Measurements from ENCODE around the gene CNTNAP5. TPM values are rescaled to one million over a fixed set of nuclear protein-coding genes. Genes with fewer than 3 reads are reported as not detected.

Gene CNTNAP5
- total and polyA plus RNA-seq, 2 donors from 2014 or later = 0.50 TPM; not detected in 1

DNA sequence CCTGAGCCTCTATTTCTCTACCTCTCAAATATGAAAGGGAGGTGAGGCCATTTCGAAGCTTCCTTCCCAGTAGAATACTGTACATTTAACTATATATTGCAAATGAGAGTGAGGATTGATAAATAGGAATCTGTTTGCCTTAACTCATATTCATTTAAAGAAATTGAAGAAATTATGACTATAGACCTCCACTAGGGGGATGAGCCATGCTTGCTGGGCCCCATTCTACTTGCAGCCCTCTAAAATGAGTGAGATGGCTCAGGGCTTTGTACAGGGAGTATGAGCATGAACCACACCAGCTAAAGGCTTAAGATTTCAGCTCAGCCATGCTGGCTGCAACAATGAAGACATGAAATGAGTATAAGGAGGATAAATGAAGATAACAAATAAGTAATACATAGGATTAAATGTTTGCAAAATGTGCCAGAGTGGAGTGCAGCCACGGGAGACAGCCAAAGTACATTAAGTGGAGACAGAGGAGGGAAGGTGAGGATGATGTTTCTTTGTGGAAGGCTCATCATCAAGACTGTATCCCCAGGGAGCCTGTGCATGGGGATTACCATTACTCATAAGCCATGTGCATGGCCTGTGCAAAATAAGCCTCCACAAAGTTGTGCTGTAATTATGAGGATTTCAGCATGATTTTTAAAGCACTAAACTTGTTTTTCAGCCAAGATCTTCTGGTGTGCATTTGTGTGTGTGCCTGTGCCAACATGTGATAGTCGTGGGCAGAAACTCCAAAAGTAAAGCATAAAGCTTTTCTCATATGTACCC lies 300.8 kb downstream of the CNTNAP5 start:
- Histone ChIP-seq H3K9ac (ENCODE audit: low read length in 3 of 3) (no peak overlapping the region), H3K27ac (ENCODE audit: low read depth in 2 of 2, low read length in 2 of 2) (no peak overlapping the region), H3K9me3 (ENCODE audit: control insufficient read depth in 2 of 3, insufficient read depth in 1 of 3, low read length in 3 of 3) (no peaks in the 10 kb centered on the region), H3K4me1 (ENCODE audit: control insufficient read depth in 2 of 3, insufficient read depth in 2 of 3, low read depth in 1 of 3, low read length in 3 of 3) (no peaks in the 10 kb centered on the region), H3K27me3 (ENCODE audit: control insufficient read depth, insufficient read depth, low read length) (no peaks in the 10 kb centered on the region), H3K4me3 (ENCODE audit: low read length in 3 of 3) (no peak overlapping the region), H3K36me3 (ENCODE audit: control insufficient read depth in 2 of 3, insufficient read depth in 3 of 3, low read length in 3 of 3) (no peaks in the 10 kb centered on the region)
- TF ChIP-seq, protein P1, sequence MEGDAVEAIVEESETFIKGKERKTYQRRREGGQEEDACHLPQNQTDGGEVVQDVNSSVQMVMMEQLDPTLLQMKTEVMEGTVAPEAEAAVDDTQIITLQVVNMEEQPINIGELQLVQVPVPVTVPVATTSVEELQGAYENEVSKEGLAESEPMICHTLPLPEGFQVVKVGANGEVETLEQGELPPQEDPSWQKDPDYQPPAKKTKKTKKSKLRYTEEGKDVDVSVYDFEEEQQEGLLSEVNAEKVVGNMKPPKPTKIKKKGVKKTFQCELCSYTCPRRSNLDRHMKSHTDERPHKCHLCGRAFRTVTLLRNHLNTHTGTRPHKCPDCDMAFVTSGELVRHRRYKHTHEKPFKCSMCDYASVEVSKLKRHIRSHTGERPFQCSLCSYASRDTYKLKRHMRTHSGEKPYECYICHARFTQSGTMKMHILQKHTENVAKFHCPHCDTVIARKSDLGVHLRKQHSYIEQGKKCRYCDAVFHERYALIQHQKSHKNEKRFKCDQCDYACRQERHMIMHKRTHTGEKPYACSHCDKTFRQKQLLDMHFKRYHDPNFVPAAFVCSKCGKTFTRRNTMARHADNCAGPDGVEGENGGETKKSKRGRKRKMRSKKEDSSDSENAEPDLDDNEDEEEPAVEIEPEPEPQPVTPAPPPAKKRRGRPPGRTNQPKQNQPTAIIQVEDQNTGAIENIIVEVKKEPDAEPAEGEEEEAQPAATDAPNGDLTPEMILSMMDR (IDR thresholded peaks at IDR 0.05; ENCODE audit: borderline replicate concordance, extremely low read depth, insufficient read depth) = no peak
- DNase-seq (no peak), FAIRE-seq (no peak)
- intact Hi-C loops (cut with DNase I) = no loop called here

DNA sequence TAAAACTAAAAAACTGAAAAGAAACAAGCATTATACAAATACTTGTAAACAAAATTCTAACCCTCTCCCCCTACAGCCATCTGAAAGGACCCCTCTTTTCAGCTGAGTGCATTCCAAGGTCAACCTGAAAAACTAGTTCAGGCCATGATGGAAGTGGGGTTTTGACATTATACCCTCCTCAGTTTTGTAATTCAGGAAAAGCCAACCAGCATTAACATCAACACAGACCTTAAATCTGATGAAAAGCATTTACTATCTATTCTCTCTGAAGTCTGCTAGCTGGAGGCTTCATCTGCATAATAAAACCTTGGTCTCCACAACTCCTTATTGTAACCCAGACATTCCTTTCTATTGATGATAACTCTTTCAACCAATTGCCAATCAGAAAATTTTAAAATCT lies 302.2 kb downstream of the CNTNAP5 start:
- Histone ChIP-seq H3K9ac (ENCODE audit: low read length in 3 of 3) (no peak overlapping the region), H3K4me3 (ENCODE audit: low read length in 3 of 3) (no peak overlapping the region), H3K36me3 (ENCODE audit: control insufficient read depth in 2 of 3, insufficient read depth in 3 of 3, low read length in 3 of 3) (no peaks in the 10 kb centered on the region), H3K9me3 (ENCODE audit: control insufficient read depth in 2 of 3, insufficient read depth in 1 of 3, low read length in 3 of 3) (no peaks in the 10 kb centered on the region), H3K27ac (ENCODE audit: low read depth in 2 of 2, low read length in 2 of 2) (no peak overlapping the region), H3K4me1 (ENCODE audit: control insufficient read depth in 2 of 3, insufficient read depth in 2 of 3, low read depth in 1 of 3, low read length in 3 of 3) (no peaks in the 10 kb centered on the region), H3K27me3 (ENCODE audit: control insufficient read depth, insufficient read depth, low read length) (no peaks in the 10 kb centered on the region)
- FAIRE-seq (no peak), DNase-seq (no peak)
- intact Hi-C loops (cut with DNase I) = no loop called here
- TF ChIP-seq, protein P1 (IDR thresholded peaks at IDR 0.05; ENCODE audit: borderline replicate concordance, extremely low read depth, insufficient read depth) = no peak

DNA sequence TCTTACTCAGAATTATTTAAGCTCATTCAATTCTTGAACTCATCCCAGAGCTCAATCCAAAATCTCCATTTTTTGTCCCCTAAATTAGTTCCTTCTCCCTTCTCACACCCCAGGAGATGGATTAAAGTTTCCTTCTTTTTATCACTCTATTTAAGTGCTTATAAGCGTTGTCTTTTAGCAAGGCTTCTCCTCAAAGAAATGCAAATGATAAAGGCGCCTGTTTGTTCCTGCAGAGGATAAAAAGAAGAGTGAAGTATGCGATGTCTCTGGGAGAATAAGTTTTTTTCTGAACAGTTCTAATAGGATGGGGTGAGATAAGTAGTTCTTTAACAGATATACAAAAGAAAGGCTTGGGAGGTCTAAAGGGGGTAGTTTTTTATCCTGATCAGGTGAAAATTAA lies 303.3 kb downstream of the CNTNAP5 start:
- intact Hi-C loops (cut with DNase I) = no loop called here
- TF ChIP-seq, protein P1 (IDR thresholded peaks at IDR 0.05; ENCODE audit: borderline replicate concordance, extremely low read depth, insufficient read depth) = no peak

More for the DNA sequence above, 303.3 kb downstream of the CNTNAP5 start:
- H3K4me3 ChIP-seq (ENCODE audit: low read length in 3 of 3) = no peak overlapping the region
- FAIRE-seq (no peak), DNase-seq (no peak)
- no peak overlapping the region for H3K9ac ChIP-seq (ENCODE audit: low read length in 3 of 3)
- H3K36me3 ChIP-seq (ENCODE audit: control insufficient read depth in 2 of 3, insufficient read depth in 3 of 3, low read length in 3 of 3) = no peaks in the 10 kb centered on the region
- H3K27me3 ChIP-seq (ENCODE audit: control insufficient read depth, insufficient read depth, low read length) = no peaks in the 10 kb centered on the region
- H3K27ac ChIP-seq (ENCODE audit: low read depth in 2 of 2, low read length in 2 of 2) = no peak overlapping the region
- H3K9me3 ChIP-seq (ENCODE audit: control insufficient read depth in 2 of 3, insufficient read depth in 1 of 3, low read length in 3 of 3) = no peaks in the 10 kb centered on the region
- no peaks in the 10 kb centered on the region for H3K4me1 ChIP-seq (ENCODE audit: control insufficient read depth in 2 of 3, insufficient read depth in 2 of 3, low read depth in 1 of 3, low read length in 3 of 3)
